Non-pigmented ciliary epithelial cell (primary cell): ENCODE data around the gene COQ3.
"Not testable (repeated sequence)": the region's sequence is repeated elsewhere in the genome, so short reads cannot be mapped to it uniquely, and the experiment has no call there.

Source experiments
- DNase-seq: peaks from one replicate; pipeline ENCODE4 v3.0.0-alpha.2; 2010; ENCODE audit warnings: low read depth

COQ3 gene

DNA sequence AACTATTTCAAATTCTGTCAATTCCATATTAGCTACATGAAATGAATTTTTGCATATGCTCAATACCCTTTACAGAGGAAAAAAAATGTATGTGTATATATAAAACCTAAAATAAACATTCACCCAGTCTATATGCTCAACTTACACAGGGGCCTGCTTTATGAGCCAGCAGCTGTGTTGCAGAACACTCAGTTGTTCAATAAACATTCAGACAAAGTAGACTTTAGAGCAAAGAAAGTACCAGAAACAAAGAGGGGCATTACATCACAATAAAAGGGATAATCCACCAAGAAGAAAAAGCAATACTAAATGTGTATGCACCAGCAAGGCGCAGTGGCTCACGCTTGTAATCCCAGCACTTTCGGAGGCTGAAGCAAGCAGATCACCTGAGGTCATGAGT, 9.5 kb downstream of the COQ3 start:
- no peak for DNase-seq

DNA sequence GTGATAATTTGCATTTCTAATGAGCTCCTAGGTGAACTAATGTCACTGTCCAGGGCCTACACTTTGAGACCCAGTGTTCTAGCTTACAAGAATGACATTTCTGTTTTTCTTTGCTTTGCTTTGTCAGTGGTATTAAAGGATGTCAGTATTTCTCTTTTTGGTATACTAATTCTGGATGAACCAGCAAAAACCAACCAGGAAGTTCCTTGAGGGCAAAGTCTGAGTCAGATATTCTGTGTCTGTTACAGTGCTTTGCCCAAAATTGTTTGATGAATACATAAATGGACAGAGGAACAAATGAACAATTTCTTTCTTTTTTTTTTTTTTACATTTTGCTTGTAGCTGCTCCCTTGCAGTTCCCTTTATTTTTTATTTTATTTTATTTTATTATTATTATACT, 15.4 kb downstream of the COQ3 start:
- DNase-seq, result no peak

DNA sequence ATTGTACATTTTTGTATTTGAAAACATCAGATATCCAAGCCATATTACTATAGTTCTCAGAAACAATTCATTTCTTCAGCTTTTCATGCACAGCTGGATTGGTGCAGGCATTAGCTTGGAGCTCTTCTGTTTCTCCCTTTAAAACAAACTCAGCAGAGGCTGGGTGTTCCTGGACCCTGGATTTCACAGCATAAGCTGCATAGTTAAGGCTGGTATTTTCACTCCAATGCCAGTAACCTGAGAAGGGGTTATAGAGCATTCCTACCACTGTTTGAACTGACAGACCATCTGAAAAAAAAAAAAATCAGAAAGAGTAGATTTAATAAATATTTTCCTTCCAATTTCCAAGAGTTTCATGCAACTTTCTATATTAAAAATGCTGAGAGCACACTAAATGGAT, 24.5 kb downstream of the COQ3 start:
- no peak for DNase-seq

DNA sequence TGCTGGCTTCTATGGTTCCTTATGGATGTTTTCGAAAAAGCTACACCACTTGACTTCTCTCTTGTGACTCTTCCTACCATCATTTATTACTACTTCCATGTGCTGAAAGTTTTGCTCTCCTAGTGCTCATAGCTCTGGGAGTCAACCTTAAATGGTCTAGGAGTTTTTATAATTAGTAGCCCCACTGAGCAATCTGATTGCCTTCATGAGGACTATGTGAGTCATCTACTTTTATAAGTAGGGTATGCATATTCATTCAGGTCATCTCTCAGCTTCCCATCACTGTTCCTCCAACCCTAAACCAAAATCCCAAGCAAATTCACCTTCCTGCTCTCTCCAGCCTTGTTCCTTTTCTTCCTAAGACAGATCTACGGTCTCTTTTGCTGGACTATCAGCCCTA, 27.1 kb downstream of the COQ3 start:
- DNase-seq, result no peak

DNA sequence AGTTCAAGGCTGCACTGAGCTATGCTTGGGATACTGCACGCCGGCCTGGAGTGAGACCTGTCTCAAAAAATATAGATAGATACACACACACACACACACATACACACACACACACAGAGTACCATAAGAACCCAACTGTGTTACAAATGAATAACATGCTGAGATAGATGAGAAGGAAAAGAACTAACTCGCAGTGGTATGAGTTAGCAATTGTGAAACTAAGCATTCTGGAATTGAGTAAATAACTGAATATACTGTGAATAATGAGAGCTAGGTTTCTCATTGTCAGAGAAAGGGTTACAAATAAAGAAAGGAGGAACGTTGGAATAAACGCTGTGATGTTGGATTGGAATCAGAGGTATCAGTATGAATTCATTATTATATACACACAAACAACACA, 30.0 kb downstream of the COQ3 start:
- DNase-seq, result no peak

DNA sequence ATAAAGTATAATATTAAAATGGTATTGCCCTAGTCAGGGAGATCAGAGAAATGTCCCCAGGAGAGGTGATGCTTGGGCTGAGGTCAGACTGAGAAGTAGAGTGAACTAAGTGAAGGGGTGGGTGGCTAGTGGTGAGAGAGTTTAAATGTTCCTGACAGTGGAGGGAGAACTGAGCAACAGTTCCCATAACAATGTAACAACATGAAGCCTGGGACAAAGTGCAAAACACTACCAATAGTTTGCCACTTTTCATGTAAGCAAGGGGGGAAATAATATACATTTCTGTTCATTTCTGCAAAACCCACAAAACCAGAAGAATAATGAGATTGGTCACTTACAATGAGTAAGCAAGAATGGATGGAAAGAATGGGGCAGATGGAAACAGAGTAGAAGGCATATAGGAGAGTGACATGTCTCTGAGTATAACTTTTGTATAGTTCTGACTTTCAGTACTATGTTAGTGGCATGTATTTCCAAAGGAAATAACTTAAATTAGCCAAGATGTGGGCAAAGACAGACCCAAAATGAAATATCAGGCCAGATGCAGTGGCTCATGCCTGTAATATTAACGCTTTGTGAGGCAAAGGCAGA, 31.2 kb downstream of the COQ3 start:
- DNase-seq, result no peak

DNA sequence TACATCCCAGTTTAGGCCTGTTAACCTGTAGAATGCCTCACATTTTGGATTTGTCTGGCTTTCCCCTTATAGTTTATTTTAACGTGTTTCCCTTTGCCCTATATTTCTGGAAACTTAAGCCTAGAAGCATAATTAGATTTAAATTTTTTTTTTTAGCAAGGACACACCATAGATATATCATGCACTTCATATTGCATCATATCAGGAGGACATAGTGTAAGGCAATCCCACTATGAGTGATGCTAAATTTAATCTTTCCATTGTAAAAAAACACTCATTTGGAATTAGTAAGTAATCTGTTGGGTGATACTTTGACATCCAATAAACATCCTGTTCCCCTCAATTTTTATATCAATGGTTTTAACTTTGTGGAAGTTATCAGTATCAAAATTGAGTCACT, 34.2 kb downstream of the COQ3 start:
- no peak for DNase-seq

DNA sequence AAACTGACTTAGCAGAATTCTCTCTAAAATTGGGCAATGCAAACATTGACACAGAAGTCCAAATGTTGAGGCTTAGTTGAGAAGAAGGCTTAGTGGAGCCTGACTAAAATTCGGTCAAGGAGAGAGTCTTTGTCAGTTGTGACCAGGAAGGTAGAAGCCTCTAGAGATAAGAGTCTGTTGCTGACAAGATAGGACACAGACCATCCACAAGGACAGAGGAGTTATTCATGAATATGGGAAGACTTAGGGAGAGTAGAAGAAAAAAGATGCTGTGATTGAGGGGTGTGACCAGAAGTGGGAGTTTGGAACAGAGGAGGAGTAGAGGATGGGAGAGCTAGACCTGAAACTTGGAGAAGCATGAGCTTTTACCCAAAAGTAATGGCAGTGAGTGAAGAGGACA, 37.4 kb downstream of the COQ3 start:
- no peak for DNase-seq

DNA sequence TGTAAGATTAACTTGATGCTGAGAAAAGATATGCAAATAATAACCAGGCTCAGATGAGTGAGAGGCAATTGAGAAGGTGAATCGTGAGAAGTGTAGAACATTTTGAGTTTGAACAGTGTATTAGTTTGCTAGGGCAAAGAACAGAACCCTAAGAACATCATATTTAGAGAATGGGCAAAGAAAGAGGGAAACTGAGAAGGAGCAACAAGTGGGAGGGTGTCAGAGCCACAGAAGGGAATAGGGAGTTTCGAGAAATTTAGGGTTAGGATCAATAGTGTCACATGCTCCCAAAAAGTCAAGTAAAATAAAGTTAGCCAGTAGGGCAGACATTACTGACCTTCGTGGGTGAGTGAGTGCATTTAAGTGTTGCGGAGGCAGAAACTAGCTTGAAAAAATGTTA, 39.0 kb downstream of the COQ3 start:
- no peak for DNase-seq

DNA sequence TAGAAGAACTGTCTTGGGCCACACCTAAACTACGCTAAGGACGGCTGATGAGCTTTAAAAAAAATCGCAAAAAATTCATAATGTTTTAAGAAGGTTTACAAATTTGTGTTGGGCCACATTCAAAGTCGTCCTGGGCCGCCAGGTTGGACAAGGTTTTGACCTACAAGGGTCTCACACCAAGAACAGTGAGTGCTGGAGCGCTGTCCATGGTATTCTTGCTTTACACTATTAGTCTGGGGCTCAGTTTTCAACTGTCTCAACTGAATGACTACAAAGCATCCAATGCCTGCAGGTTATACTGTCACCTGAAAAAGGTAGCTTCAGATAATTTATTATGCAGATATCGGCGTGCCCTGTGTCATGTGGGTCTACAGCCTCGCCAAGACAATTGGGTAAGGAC, 40.9 kb downstream of the COQ3 start:
- no peak for DNase-seq

DNA sequence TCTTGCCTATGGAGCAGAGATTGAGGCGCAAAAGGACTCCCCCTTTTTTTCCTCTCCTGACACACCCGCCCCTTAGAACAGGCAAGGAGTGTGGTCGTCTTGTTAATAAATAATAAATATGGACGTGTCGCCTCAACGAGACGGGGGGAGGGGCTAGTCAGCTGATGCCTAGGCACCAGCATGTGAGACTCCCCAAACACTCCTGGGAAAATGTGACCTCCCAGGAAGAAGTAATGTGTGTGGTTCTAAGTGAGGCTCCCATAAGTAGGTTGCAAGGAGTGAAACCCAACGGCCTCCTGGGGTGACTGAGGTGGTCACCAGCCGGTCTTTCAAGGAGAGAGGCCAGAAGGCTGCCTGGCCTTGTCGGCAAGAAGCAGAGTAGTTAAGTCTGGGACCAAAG, 43.4 kb downstream of the COQ3 start:
- no peak for DNase-seq

DNA sequence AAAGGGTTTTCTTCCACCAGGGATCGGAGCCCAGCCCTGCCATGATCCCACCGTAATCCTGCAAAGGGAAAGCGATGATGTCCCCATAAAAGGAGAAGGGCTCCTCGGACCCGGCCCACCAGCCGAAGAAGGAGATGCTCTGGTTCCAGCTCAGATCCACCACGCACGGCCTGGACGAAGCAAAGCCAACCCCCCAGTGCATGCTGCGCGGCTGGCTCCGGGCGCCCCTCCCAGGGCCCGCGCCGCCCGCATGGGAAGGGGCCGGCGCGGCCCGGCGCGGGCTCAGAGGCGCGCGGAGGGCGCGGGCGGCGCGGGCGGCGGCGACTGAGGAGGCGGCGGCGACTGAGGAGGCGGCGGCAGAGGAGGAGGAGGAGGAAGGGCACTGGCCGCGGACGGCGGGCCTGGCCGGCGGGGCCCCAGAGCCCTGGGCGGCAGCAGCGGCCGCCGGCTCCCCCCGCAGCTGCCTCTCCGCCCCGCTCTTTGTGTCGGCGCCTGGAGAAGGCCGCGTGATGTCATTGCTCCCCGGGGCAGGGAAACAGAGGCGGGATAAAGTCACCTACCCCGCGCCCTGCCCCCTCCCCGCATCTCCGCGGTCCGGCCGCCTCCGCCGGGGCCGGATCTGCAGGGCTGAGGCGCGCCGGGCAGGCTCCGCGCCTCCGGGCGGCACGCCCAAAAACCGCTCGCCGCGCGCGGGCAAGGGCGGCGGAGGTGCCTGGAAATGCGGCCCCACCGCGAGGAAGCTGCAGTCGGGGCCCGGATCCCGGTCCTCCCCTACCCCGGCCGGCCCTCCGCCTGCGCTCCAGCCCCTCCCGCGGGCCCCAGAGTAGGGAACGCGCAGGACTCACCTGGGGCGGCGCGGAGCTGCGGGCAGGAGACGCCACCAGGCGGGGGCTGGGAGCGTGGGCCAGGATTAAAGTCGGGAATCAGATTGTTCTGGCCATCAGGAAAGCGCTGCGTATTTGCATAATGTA, 44.5 kb downstream of the COQ3 start, which contains the start of gene FAXC:
FAXC (minus strand) TSS at position 504 of the 971 bp plus-strand sequence; CDS start at position 202, 302 bp downstream.
- no peak for DNase-seq

DNA sequence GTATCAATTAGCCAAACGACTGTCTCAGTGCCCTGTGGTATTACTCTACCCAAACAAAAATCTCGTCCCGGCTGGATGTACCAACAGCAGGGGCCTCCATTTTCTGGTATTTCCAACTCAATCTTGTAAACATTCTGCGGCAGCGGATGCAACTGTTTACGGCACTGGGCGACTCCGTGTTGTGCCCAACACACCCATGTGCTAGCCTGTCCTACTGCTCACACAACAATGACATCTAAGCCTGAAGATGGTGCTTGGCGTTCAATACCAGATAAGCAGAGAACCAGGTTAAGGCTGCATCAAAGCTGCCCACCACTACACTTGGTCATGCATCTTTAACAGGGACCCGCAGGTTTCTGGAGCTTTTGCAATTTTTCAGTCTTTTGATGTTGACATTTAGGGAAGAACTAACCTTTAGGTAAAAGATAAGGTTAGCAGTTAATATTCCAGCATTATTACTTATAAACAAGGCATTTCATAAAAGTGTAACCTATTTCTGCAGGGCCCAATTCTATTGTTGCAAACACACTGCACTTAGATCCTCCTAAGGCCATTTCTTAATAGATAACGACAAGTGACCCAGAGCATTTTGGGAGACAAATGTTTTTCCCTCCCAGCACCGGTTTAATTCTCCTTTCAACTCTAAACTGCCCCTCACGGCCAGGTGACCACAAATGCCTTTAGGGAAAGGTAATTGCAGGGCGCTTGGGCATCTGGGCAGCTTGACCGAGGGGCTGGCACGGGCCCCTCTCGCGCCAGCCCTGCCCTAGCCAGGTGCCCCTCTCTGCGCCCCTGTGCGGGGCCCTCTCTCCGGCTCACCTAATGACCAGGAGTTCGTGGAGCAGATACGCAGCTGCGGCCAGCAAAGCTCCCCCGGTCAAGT, 45.5 kb downstream of the COQ3 start:
- no peak for DNase-seq

DNA sequence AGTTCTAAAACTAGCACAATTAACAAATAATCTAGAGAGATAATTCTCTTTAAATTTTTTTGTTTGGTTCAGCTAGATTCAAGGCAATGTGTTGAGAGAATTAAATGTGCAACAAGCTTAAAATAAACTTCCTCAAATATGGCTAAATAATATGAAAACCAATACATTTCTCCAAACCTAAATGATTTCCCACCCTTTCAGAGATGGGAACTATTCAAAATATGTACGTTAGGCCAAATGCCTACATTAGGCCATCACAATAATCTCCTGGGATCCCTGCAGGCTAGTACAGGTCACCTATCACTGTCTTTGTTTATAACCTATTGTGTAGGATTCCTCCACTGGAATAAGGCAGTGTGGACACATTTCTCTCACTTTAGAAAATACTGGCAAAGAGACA, 46.2 kb downstream of the COQ3 start:
- no peak for DNase-seq

DNA sequence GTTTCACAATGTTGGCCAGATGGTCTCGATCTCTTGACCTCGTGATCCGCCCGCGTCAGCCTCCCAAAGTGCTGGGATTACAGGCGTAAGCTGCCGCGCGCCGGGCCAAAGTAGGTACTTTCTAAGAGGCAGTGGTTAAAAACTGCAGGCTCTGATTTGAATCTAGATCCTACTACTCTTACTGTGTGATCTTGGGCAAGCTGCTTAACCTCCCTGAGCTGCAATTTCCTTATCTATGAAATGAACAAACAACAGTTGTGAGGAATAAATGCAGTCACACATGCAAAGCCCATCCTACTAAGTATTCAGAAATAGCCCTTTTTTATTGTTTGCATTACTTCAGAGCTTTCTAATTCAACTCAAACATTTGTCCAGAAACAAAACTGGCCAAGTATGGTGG, 47.4 kb downstream of the COQ3 start:
- DNase-seq, result no peak

DNA sequence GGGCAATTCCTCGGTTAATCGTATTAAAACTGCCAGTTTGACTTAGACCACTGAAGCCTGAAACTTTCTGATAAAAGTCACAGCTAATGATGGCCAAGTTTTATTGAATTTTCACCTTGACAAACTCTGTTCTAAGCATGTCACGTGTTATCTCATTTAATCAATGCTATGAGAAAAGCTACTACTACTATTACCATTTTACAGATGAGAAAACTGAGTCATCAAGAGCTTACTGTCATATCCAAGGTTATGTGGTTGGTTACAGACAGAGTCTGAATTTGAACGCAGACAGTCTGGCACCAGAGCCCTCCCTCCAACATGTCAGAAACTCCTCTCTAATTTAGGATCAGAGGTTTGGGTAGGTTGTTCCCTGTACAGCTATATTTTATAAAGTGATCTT, 48.8 kb downstream of the COQ3 start:
- no peak for DNase-seq

DNA sequence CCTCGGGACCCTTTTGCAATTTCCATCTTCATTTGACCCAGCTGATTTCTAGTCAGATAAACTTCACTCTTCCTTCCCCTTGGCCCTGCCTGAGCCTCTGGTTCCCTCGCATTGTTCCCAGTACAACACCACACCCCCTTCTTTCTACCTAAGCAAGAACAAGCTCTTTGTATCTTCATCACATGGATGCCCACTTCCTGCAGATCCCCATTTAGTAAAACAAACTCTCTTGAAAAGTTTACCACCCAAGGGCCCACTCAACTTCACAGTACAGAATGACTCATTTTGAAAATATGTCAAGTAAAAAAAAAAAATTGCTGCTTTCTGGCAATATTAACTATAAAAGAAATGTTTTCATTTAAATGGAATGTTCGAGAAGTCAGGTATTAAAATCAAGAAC, 49.7 kb downstream of the COQ3 start:
- DNase-seq, result peak; percentile 52

DNA sequence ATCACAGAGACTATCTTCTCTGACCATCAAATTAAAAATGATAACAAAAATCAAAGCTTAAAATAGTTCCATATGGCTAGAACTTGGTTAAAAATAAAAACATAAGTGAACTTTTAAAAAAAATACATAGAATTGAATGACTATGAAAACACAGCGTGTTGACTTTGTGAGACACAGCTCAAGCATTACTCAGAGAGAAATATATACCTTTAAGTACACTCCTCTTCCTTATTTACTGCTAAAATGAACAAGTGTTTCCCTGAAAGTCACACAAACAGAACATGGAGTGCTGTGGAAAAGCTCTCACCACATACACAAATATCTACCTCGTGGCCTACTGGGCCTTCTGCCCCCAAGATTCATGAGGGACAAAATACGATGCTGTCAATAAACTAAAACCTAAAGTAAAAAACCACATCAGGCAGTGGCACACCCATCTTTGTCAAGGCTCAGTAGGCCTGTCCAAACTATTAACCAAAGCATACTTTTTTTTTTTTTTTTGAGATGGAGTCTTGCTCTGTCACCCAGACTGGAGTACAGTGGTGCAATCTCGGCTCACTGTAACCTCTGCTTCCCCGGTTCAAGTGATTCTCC, 52.0 kb downstream of the COQ3 start:
- no peak for DNase-seq

DNA sequence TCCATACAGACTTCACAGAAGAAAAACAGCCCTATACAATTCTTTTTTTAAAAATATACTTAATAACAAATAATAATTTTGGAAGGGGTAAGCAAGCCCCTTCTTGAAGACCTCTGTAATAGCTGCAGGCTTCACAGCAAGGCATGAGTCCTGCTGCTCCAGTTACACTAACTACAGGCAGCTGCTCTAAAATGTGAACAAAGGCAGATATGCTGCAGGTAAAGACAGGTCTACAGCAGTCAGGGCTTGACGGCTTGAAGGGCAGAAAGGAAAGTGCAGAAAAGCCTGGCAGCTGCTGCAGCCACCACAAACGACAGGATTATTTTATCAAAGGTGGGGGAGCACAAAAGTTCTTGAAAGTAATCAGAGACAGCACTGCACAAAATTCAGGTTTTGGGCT, 55.8 kb downstream of the COQ3 start:
- DNase-seq, result no peak

DNA sequence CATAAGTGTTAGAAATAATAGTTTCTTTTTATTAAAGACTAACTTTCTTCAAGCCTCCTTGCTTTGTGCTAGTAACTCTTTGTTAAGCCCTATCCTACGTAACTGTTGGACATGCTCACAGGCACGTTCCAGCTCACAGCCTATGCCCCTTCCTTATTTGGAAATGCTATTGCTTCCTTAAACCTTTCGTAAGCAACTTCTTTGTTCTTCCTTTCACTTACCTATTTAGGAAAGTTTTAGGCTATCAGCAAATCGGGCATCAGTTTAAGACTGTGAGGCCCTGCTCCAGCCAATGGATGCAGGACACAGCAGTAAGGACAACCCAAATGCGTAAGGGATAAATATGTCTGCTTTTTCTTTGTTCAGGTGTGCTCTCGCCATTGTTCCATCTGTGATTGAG, 58.7 kb downstream of the COQ3 start:
- not testable (repeated sequence) for DNase-seq

DNA sequence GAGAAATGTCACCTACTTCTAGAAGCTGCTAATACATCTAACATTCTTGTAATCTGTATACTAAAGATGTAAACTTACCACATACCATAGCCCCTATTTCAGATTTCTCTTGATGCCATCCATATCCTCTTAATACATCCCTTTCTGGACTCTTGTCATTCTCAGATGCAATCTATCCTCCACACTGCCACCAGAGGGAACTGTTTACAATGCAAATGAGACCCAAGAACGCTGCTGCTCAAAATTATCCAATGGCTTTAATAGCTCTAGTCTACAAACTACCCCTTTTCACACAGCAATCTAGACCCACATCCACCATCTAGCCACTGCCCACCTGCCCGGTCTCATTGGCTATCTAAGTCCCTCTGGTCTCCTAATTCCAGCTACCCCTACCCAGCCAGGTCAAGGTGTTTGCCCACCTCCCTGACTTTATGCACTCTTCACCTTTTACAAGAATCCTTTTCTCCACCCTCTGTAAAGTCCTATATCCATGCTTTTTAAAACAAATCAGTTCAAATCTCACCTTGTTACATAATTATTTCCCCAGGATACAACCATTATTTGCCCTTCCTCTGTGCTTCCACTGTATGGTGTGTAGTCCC, 59.4 kb downstream of the COQ3 start:
- peak; percentile 31 for DNase-seq

DNA sequence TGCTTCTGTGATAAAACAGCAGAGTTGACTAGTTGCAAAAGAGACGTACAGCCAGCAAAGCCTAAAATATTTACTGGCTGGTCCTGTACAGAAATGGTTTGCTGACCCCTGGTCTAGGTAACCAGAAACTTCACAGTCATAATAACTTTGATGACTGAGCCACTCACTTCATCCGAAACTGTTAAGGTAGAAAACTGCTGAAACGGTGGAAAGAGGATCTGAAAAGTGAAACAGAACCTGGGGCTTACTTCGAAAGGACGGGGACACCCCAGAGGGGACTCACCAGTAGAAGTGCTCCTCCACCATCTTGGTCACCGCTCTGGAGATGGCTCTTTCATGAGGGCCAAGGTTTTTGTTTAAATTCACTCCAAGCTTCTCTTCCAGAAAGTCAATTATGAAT, 60.9 kb downstream of the COQ3 start:
- DNase-seq, result no peak
